H9 (cell line): ENCODE results near the gene FGA. TPM values are rescaled to one million over a fixed set of nuclear protein-coding genes. Genes with fewer than 3 reads are reported as not detected.

Experiments used
- DNase-seq: peaks from one replicate; pipeline ENCODE4 v3.0.0-alpha.2; 2017
- H2AFZ ChIP-seq: one replicate; pipeline ENCODE4 v1.6.1; 2013; ENCODE audit warnings: mild to moderate bottlenecking, low read length, control low read depth, moderate library complexity
- H2AK5ac ChIP-seq: 2 replicates; pipeline ENCODE4 v1.6.1; 2013; ENCODE audit warnings: low read length, control low read depth, mixed read lengths; ENCODE audit not compliant: insufficient read length
- H2BK120ac ChIP-seq: one replicate; pipeline ENCODE4 v1.6.1; 2013; ENCODE audit warnings: low read depth, mild to moderate bottlenecking, low read length, control low read depth, inconsistent platforms; ENCODE audit not compliant: poor library complexity, severe bottlenecking
- H2BK12ac ChIP-seq: 2 replicates; pipeline ENCODE4 v1.6.1; 2013; ENCODE audit warnings: low read length, control low read depth, mixed read lengths, low read depth; ENCODE audit not compliant: insufficient read length
- H2BK15ac ChIP-seq: 2 replicates; pipeline ENCODE4 v1.6.1; 2013; ENCODE audit warnings: low read depth, low read length, control low read depth
- H2BK20ac ChIP-seq: one replicate; pipeline ENCODE4 v1.6.1; 2013; ENCODE audit warnings: low read depth, mild to moderate bottlenecking, low read length, control low read depth, inconsistent platforms; ENCODE audit not compliant: poor library complexity, severe bottlenecking
- H2BK5ac ChIP-seq: 2 replicates; pipeline ENCODE4 v1.6.1; 2013; ENCODE audit warnings: low read length, control low read depth, mixed read lengths; ENCODE audit not compliant: insufficient read length
- H3K14ac ChIP-seq: 2 replicates; pipeline ENCODE4 v1.6.1; 2013; ENCODE audit warnings: low read length, control low read depth; ENCODE audit not compliant: insufficient read depth
- H3K18ac ChIP-seq: 2 replicates; pipeline ENCODE4 v1.6.1; 2013; ENCODE audit warnings: low read depth, mild to moderate bottlenecking, mixed read lengths, low read length, control low read depth; ENCODE audit not compliant: insufficient read length
- H3K23ac ChIP-seq: 2 replicates; pipeline ENCODE4 v1.6.1; 2013; ENCODE audit warnings: low read length, control low read depth, mixed read lengths, low read depth; ENCODE audit not compliant: insufficient read length
- H3K23me2 ChIP-seq: 2 replicates; pipeline ENCODE4 v1.6.1; 2013; ENCODE audit warnings: low read depth, mild to moderate bottlenecking, mixed read lengths, low read length, control low read depth; ENCODE audit not compliant: insufficient read length, poor library complexity, severe bottlenecking
- H3K27ac ChIP-seq: 2 replicates; pipeline ENCODE4 v1.5.1; 2013; ENCODE audit warnings: low read length, control low read depth, mixed read lengths, low read depth; ENCODE audit not compliant: insufficient read length
- H3K27me3 ChIP-seq: 2 replicates; pipeline ENCODE4 v1.6.1; 2013; ENCODE audit warnings: low read length, control low read depth, inconsistent platforms; ENCODE audit not compliant: insufficient read depth
- H3K4ac ChIP-seq: 2 replicates; pipeline ENCODE4 v1.6.1; 2013; ENCODE audit warnings: low read depth, mild to moderate bottlenecking, control low read depth, inconsistent platforms, low read length, moderate library complexity
- H3K4me1 ChIP-seq: 2 replicates; pipeline ENCODE4 v1.6.1; 2013; ENCODE audit warnings: low read length, control low read depth, inconsistent platforms; ENCODE audit not compliant: insufficient read depth
- H3K4me2 ChIP-seq: 2 replicates; pipeline ENCODE4 v1.6.1; 2013; ENCODE audit warnings: low read length, control low read depth, mixed read lengths; ENCODE audit not compliant: insufficient read length, insufficient read depth
- H3K56ac ChIP-seq: 2 replicates; pipeline ENCODE4 v1.6.1; 2013; ENCODE audit warnings: low read depth, mild to moderate bottlenecking, mixed read lengths, low read length, control low read depth; ENCODE audit not compliant: insufficient read length
- H3K79me1 ChIP-seq: 2 replicates; pipeline ENCODE4 v1.6.1; 2013; ENCODE audit warnings: low read depth, mild to moderate bottlenecking, moderate library complexity, low read length, control low read depth, inconsistent platforms; ENCODE audit not compliant: insufficient read depth, poor library complexity, severe bottlenecking
- H3K79me2 ChIP-seq: 2 replicates; pipeline ENCODE4 v1.6.1; 2013; ENCODE audit warnings: low read length, control low read depth, inconsistent platforms; ENCODE audit not compliant: insufficient read depth
- H3K9ac ChIP-seq: 2 replicates; pipeline ENCODE4 v1.6.1; 2013; ENCODE audit warnings: low read length, control low read depth, mixed read lengths; ENCODE audit not compliant: insufficient read length; ENCODE audit errors: extremely low read depth
- H3K9me3 ChIP-seq: one replicate; pipeline ENCODE4 v1.6.1; 2013; ENCODE audit warnings: low read depth, low read length, inconsistent platforms; ENCODE audit not compliant: control insufficient read depth
- H3T11ph ChIP-seq: one replicate; pipeline ENCODE4 v1.6.1; 2013; ENCODE audit warnings: mild to moderate bottlenecking, low read length, control low read depth, inconsistent platforms
- H4K20me1 ChIP-seq: one replicate; pipeline ENCODE4 v1.6.1; 2013; ENCODE audit not compliant: control insufficient read depth, insufficient read length, insufficient read depth
- H4K5ac ChIP-seq: 2 replicates; pipeline ENCODE4 v1.6.1; 2013; ENCODE audit warnings: low read depth, mild to moderate bottlenecking, mixed read lengths, low read length, control low read depth; ENCODE audit not compliant: insufficient read length
- H4K8ac ChIP-seq: replicated peaks from 2 replicates; pipeline ENCODE4 v1.6.1; 2013; ENCODE audit warnings: low read length, control low read depth, mixed read lengths, low read depth; ENCODE audit not compliant: insufficient read length
- H4K91ac ChIP-seq: 2 replicates; pipeline ENCODE4 v1.6.1; 2013; ENCODE audit warnings: low read depth, mild to moderate bottlenecking, moderate library complexity, mixed read lengths, low read length, control low read depth; ENCODE audit not compliant: insufficient read length
- H3K27ac Mint-ChIP-seq, 3 experiments: 2 replicates in 2 of 3; 3 replicates in 1 of 3; pipeline ENCODE4 v1.8.0; 2020 to 2021; ENCODE audit warnings: mixed read lengths in 3 of 3, mild to moderate bottlenecking in 1 of 3, moderate library complexity in 1 of 3
- H3K27me3 Mint-ChIP-seq: 2 replicates; pipeline ENCODE4 v1.8.0; 2021; ENCODE audit warnings: low read depth, mild to moderate bottlenecking, moderate library complexity, mixed read lengths
- H3K36me3 Mint-ChIP-seq, 3 experiments: 2 replicates in 2 of 3; 3 replicates in 1 of 3; pipeline ENCODE4 v1.8.0; 2020 to 2021; ENCODE audit warnings: low read depth in 3 of 3, mixed read lengths in 3 of 3; ENCODE audit not compliant: insufficient read depth in 1 of 3
- H3K4me1 Mint-ChIP-seq, 2 experiments: 2 replicates each; pipeline ENCODE4 v1.8.0; 2020; ENCODE audit warnings: mixed read lengths in 2 of 2
- H3K4me3 Mint-ChIP-seq, 2 experiments: 2 replicates in 1 of 2; 3 replicates in 1 of 2; pipeline ENCODE4 v1.8.0; 2020 to 2021; ENCODE audit warnings: mild to moderate bottlenecking in 2 of 2, mixed read lengths in 2 of 2, moderate library complexity in 1 of 2
- H3K9me3 Mint-ChIP-seq, 2 experiments: 2 replicates in 1 of 2; 3 replicates in 1 of 2; pipeline ENCODE4 v1.8.0; 2020; ENCODE audit warnings: mild to moderate bottlenecking in 2 of 2, mixed read lengths in 2 of 2, moderate library complexity in 1 of 2
- WGBS: extraction: QIAGEN DNeasy Blood & Tissue Kit; methylation state at CpG from one replicate; pipeline ENCODE4 v1.1.7; 2013; ENCODE audit warnings: missing lambda C conversion rate, low lambda C conversion rate, mixed read lengths; ENCODE audit not compliant: insufficient read length; ENCODE audit errors: extremely low coverage; 5-methylcytosine and 5-hydroxymethylcytosine counted together
- total RNA-seq: library from RNA; stranded (reverse); gene quantifications from 2 replicates; pipeline ENCODE4 v1.2.1, GENCODE V29; 2021
- TF ChIP-seq, protein P1 (sequence below): fragments of 200-600 bp; sonication (generic); conservative IDR thresholded peaks from 3 replicates; pipeline ENCODE4 v1.8.0; 2021; ENCODE audit warnings: antibody characterized with exemption, mild to moderate bottlenecking

FGA gene
- total RNA-seq, 1 experiment from 2014 or later, result not detected

DNA sequence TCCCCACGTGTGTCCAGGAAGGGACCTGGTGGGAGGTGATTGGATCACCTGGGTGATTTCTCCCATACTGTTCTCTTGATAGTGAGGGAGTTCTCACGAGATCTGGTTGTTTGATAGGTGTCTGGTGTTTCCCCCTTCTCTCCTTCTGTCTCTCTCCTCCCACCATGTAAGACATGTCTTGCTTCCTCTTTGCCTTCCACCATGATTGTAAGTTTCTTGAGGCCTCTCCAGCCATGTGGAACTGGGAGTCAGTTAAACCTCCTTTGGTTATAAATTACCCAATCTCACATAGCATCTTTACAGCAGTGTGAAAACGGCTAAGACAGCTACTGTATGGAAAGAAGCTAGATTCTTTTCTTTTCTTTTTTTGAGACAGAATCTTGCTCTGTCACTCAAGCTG is 43.5 kb upstream of the FGA start:
- Histone ChIP-seq H3T11ph (no peak overlapping the region), H2BK20ac (no peak overlapping the region), H2BK12ac (no peak overlapping the region), H4K20me1 (no peaks in the 10 kb centered on the region), H3K9ac (no peak overlapping the region), H3K14ac (no peak overlapping the region), H2AFZ (no peak overlapping the region), H3K56ac (no peak overlapping the region), H3K79me2 (no peaks in the 10 kb centered on the region), H3K18ac (no peak overlapping the region), H3K23me2 (no peaks in the 10 kb centered on the region), H2BK15ac (no peak overlapping the region), H3K4me2 (no peak overlapping the region), H2AK5ac (no peak overlapping the region), H3K79me1 (no peaks in the 10 kb centered on the region), H3K4me1 (no peaks in the 10 kb centered on the region; the same call in 1 of the 2 replicates), H4K5ac (no peak overlapping the region), H3K9me3 (no peaks in the 10 kb centered on the region), H2BK5ac (no peak overlapping the region), H3K27ac (no peak overlapping the region), H4K8ac (no peak overlapping the region), H3K23ac (no peak overlapping the region), H4K91ac (no peak overlapping the region), H3K27me3 (no peaks in the 10 kb centered on the region), H3K4ac (no peak overlapping the region), H2BK120ac (no peak overlapping the region)
- Mint-ChIP-seq H3K27ac (no peak overlapping the region), H3K36me3 (peaks cover 2 to 6% (median 4%) of the 10 kb centered on the region in 3 experiments; a peak in 5 of 7 replicates), H3K27me3 (0 out of 2 replicates have a peak, but pooled peaks cover 1% of the 10 kb centered on the region), H3K9me3 (peaks cover 0 to 3% of the 10 kb centered on the region in 2 experiments; a peak in 3 of 5 replicates), H3K4me1 (peaks cover 8 to 10% of the 10 kb centered on the region in 2 experiments), H3K4me3 (no peak overlapping the region)
- TF ChIP-seq, protein P1, sequence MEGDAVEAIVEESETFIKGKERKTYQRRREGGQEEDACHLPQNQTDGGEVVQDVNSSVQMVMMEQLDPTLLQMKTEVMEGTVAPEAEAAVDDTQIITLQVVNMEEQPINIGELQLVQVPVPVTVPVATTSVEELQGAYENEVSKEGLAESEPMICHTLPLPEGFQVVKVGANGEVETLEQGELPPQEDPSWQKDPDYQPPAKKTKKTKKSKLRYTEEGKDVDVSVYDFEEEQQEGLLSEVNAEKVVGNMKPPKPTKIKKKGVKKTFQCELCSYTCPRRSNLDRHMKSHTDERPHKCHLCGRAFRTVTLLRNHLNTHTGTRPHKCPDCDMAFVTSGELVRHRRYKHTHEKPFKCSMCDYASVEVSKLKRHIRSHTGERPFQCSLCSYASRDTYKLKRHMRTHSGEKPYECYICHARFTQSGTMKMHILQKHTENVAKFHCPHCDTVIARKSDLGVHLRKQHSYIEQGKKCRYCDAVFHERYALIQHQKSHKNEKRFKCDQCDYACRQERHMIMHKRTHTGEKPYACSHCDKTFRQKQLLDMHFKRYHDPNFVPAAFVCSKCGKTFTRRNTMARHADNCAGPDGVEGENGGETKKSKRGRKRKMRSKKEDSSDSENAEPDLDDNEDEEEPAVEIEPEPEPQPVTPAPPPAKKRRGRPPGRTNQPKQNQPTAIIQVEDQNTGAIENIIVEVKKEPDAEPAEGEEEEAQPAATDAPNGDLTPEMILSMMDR, result no peak
- WGBS, result no CpG with 5 or more reads among the region's 3 CpGs
- no peak for DNase-seq
